Activated naive CD8-positive, alpha-beta T cell treated with anti-CD3 and anti-CD28 coated beads, Interleukin-2, amount 50 U/mL, for 24 hours (primary cell): ENCODE data around the gene LRIG3.
"Not testable (repeated sequence)": the region's sequence is repeated elsewhere in the genome, so short reads cannot be mapped to it uniquely, and the experiment has no call there.

Experiments used
- ATAC-seq: fragments of 150-1000 bp; cut with Tn5 transposase; one replicate; pipeline ENCODE4 v1.10.0; 2021
- DNase-seq: peaks from one replicate; pipeline ENCODE4 v3.0.0; 2021
- H3K27ac Mint-ChIP-seq: one replicate; pipeline ENCODE4 v1.8.0; 2021; ENCODE audit warnings: mild to moderate bottlenecking, mixed read lengths
- H3K27me3 Mint-ChIP-seq: one replicate; pipeline ENCODE4 v1.8.0; 2021; ENCODE audit warnings: mixed read lengths
- H3K36me3 Mint-ChIP-seq: one replicate; pipeline ENCODE4 v1.8.0; 2021; ENCODE audit warnings: low read depth, mixed read lengths
- H3K4me1 Mint-ChIP-seq: one replicate; pipeline ENCODE4 v1.8.0; 2021; ENCODE audit warnings: mixed read lengths
- H3K4me3 Mint-ChIP-seq: one replicate; pipeline ENCODE4 v1.8.0; 2021; ENCODE audit warnings: mild to moderate bottlenecking, moderate library complexity, mixed read lengths
- H3K9me3 Mint-ChIP-seq: one replicate; pipeline ENCODE4 v1.8.0; 2021; ENCODE audit warnings: mixed read lengths

Gene LRIG3

GRCh38 chr12:58877243-58877743, 43.0 kb downstream of the LRIG3 start:
- Mint-ChIP-seq H3K36me3 (no peaks in the 10 kb centered on the region), H3K4me1 (no peaks in the 10 kb centered on the region), H3K9me3 (peaks cover 4% of the 10 kb centered on the region), H3K4me3 (no peak overlapping the region), H3K27me3 (no peaks in the 10 kb centered on the region), H3K27ac (no peak overlapping the region)
- no peak for ATAC-seq
- DNase-seq = no peak

- peaks cover 4% of the 10 kb centered on the region for H3K9me3 Mint-ChIP-seq
- ATAC-seq (no peak), DNase-seq (no peak)
- no peak overlapping the region for H3K4me3 Mint-ChIP-seq
- H3K4me1 Mint-ChIP-seq = no peaks in the 10 kb centered on the region
- H3K27me3 Mint-ChIP-seq = no peaks in the 10 kb centered on the region
- no peak overlapping the region for H3K27ac Mint-ChIP-seq
- H3K36me3 Mint-ChIP-seq = no peaks in the 10 kb centered on the region
Observed at GRCh38 chr12:58873496-58873895, 46.8 kb downstream of the LRIG3 start.

GRCh38 chr12:58871556-58871955, 48.7 kb downstream of the LRIG3 start:
- Mint-ChIP-seq H3K9me3 (peaks cover 4% of the 10 kb centered on the region), H3K36me3 (no peaks in the 10 kb centered on the region), H3K4me1 (no peaks in the 10 kb centered on the region), H3K4me3 (no peak overlapping the region), H3K27me3 (no peaks in the 10 kb centered on the region), H3K27ac (no peak overlapping the region)
- DNase-seq (no peak), ATAC-seq (no peak)

GRCh38 chr12:58870595-58870994, 49.7 kb downstream of the LRIG3 start:
- no peaks in the 10 kb centered on the region for H3K36me3 Mint-ChIP-seq
- peaks cover 4% of the 10 kb centered on the region for H3K9me3 Mint-ChIP-seq
- H3K27ac Mint-ChIP-seq = no peak overlapping the region
- H3K4me1 Mint-ChIP-seq = no peaks in the 10 kb centered on the region
- no peaks in the 10 kb centered on the region for H3K27me3 Mint-ChIP-seq
- DNase-seq (no peak), ATAC-seq (no peak)
- H3K4me3 Mint-ChIP-seq = no peak overlapping the region

GRCh38 chr12:58860788-58861240, 59.5 kb downstream of the LRIG3 start:
- no peak overlapping the region for H3K4me3 Mint-ChIP-seq
- no peaks in the 10 kb centered on the region for H3K36me3 Mint-ChIP-seq
- H3K27ac Mint-ChIP-seq = no peak overlapping the region
- ATAC-seq (no peak), DNase-seq (no peak)
- H3K27me3 Mint-ChIP-seq = no peaks in the 10 kb centered on the region
- no peaks in the 10 kb centered on the region for H3K9me3 Mint-ChIP-seq
- H3K4me1 Mint-ChIP-seq = no peaks in the 10 kb centered on the region

- DNase-seq = no peak
- Mint-ChIP-seq H3K27me3 (no peaks in the 10 kb centered on the region), H3K4me3 (no peak overlapping the region), H3K4me1 (no peaks in the 10 kb centered on the region), H3K36me3 (no peaks in the 10 kb centered on the region), H3K27ac (no peak overlapping the region), H3K9me3 (no peaks in the 10 kb centered on the region)
- no peak for ATAC-seq
Observed at GRCh38 chr12:58860056-58860787, 60.1 kb downstream of the LRIG3 start.

- no peak overlapping the region for H3K4me3 Mint-ChIP-seq
Observed at GRCh38 chr12:58858030-58858429, 62.3 kb downstream of the LRIG3 start.

GRCh38 chr12:58857206-58857605, 63.1 kb downstream of the LRIG3 start:
- H3K4me1 Mint-ChIP-seq, H3K27ac Mint-ChIP-seq, H3K36me3 Mint-ChIP-seq, H3K9me3 Mint-ChIP-seq, DNase-seq, H3K27me3 Mint-ChIP-seq, ATAC-seq, H3K4me3 Mint-ChIP-seq: not testable (repeated sequence)

More at GRCh38 chr12:58858030-58858429, 62.3 kb downstream of the LRIG3 start:
- Mint-ChIP-seq H3K36me3 (no peaks in the 10 kb centered on the region), H3K27ac (no peak overlapping the region), H3K4me1 (no peaks in the 10 kb centered on the region), H3K27me3 (no peaks in the 10 kb centered on the region), H3K9me3 (no peaks in the 10 kb centered on the region)
- ATAC-seq (no peak), DNase-seq (no peak)

GRCh38 chr12:58855630-58856029, 64.7 kb downstream of the LRIG3 start:
- DNase-seq, H3K36me3 Mint-ChIP-seq, H3K27me3 Mint-ChIP-seq, H3K9me3 Mint-ChIP-seq, H3K27ac Mint-ChIP-seq, H3K4me3 Mint-ChIP-seq, ATAC-seq, H3K4me1 Mint-ChIP-seq: not testable (repeated sequence)

GRCh38 chr12:58850826-58851225, 69.5 kb downstream of the LRIG3 start:
- Mint-ChIP-seq H3K27ac (no peak overlapping the region), H3K27me3 (no peaks in the 10 kb centered on the region), H3K9me3 (peaks cover 4% of the 10 kb centered on the region), H3K4me1 (no peaks in the 10 kb centered on the region), H3K4me3 (no peak overlapping the region), H3K36me3 (no peaks in the 10 kb centered on the region)
- ATAC-seq = no peak
- no peak for DNase-seq

- H3K36me3 Mint-ChIP-seq = no peaks in the 10 kb centered on the region
- ATAC-seq (no peak), DNase-seq (no peak)
- H3K4me1 Mint-ChIP-seq = no peaks in the 10 kb centered on the region
- no peak overlapping the region for H3K4me3 Mint-ChIP-seq
- no peaks in the 10 kb centered on the region for H3K27me3 Mint-ChIP-seq
- peaks cover 4% of the 10 kb centered on the region for H3K9me3 Mint-ChIP-seq
- H3K27ac Mint-ChIP-seq = no peak overlapping the region
Observed at GRCh38 chr12:58847901-58848600, 72.3 kb downstream of the LRIG3 start.

GRCh38 chr12:58844161-58844560, 76.1 kb downstream of the LRIG3 start:
- Mint-ChIP-seq H3K4me3 (no peak overlapping the region), H3K4me1 (no peaks in the 10 kb centered on the region), H3K27ac (no peak overlapping the region), H3K9me3 (peaks cover 8% of the 10 kb centered on the region), H3K36me3 (no peaks in the 10 kb centered on the region), H3K27me3 (no peaks in the 10 kb centered on the region)
- ATAC-seq (no peak), DNase-seq (no peak)

GRCh38 chr12:58841058-58841798, 79.1 kb downstream of the LRIG3 start:
- H3K36me3 Mint-ChIP-seq = no peaks in the 10 kb centered on the region
- DNase-seq (no peak), ATAC-seq (no peak)
- no peak overlapping the region for H3K27ac Mint-ChIP-seq
- H3K27me3 Mint-ChIP-seq = no peaks in the 10 kb centered on the region
- H3K9me3 Mint-ChIP-seq = peaks cover 21% of the 10 kb centered on the region
- no peak overlapping the region for H3K4me3 Mint-ChIP-seq
- no peaks in the 10 kb centered on the region for H3K4me1 Mint-ChIP-seq

- Mint-ChIP-seq H3K36me3 (no peaks in the 10 kb centered on the region), H3K27ac (no peak overlapping the region), H3K4me1 (no peaks in the 10 kb centered on the region), H3K4me3 (no peak overlapping the region), H3K9me3 (peaks cover 11% of the 10 kb centered on the region), H3K27me3 (no peaks in the 10 kb centered on the region)
- ATAC-seq (no peak), DNase-seq (no peak)
Observed at GRCh38 chr12:58833853-58834252, 86.5 kb downstream of the LRIG3 start.

- H3K4me3 Mint-ChIP-seq = no peak overlapping the region
- ATAC-seq (no peak), DNase-seq (no peak)
- H3K36me3 Mint-ChIP-seq = no peaks in the 10 kb centered on the region
- H3K27ac Mint-ChIP-seq = no peak overlapping the region
- H3K4me1 Mint-ChIP-seq = no peaks in the 10 kb centered on the region
- no peaks in the 10 kb centered on the region for H3K27me3 Mint-ChIP-seq
- H3K9me3 Mint-ChIP-seq = peaks cover 11% of the 10 kb centered on the region
Observed at GRCh38 chr12:58832920-58833319, 87.4 kb downstream of the LRIG3 start.
